GM21526 (cell line): ENCODE measurements around the gene CR2.
"Not testable (repeated sequence)": the region's sequence is repeated elsewhere in the genome, so short reads cannot be mapped to it uniquely, and the experiment has no call there.

Experiments
- ATAC-seq: cut with Tn5 transposase; IDR thresholded peaks from one replicate; pipeline ENCODE4 v1.9.1; 2021; ENCODE audit warnings: moderate library complexity; ENCODE audit not compliant: unreplicated experiment, low FRiP score

Gene CR2

DNA sequence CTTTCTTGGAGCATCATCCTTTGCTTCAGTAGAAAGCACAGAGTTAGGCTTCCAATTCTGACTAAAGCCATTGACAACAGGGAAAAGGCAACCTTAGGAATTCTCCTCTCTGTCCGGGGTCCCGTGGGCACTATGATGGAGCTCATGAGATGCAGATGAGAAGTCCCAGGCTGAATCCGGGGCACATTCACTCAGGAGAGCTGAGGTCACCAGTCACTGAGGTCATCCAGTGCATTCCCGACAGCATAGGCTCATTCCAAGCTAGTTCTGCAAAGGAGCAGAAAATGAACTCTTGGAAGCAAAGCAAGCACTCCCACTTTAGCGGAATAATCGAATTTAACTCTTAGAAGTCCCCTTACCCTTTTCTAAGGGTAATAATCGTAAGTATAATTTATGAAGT is 48.6 kb downstream of the CR2 start:
- ATAC-seq = no peak

DNA sequence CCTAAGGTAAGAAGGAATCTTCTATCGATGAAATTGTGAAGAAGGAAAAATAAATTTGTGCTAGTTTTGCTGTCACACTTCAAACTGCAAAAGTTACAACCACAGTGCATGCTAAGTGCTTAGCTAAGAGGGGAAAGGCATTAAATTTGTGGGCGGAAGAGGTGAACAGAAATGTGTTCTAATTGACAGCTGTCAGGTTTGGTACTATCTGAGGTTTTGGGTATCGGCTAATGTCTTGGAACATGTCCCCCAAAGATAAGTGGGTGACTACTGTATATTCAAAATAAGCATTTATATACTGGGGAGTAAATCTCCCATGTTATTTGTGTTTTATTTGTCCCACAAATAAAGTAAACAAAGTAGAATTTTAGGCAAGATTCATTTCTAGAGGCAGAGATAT is 49.8 kb downstream of the CR2 start:
- no peak for ATAC-seq

DNA sequence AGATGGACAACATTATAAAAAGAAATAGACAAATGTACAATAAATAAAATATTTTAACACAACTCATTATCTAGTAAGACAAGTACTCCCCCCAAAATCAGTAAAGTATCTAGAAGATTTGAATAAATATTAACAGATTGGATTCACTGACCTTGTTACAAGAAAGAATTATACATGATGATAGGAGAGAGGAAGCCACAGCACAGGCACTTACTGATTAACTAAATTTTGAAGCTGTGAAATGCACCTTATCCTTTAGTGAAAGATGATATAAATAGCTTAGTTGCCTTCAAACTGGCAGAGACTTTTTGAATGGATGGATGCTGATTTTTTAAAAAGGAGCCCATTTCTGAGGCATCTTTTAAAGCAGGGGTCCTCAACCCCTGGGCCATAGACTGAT is 50.3 kb downstream of the CR2 start:
- ATAC-seq = no peak

- no peak for ATAC-seq
Measured at GRCh38 chr1:207510444-207510843, 56.3 kb downstream of the CR2 start.

DNA sequence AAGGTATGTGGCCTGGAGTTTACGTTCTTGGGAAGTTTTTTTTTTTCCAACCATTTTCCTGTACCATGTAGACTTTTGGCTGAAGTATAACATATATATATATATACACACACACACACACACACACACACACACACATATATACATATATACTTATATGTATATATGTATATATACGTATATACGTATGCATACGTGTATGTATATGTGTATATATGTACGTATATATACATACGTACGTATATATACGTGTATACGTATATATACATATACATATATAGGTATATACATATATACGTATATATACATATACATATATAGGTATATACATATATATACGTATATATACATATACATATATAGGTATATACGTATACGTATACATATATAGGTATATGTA is 60.8 kb downstream of the CR2 start:
- no peak for ATAC-seq

DNA sequence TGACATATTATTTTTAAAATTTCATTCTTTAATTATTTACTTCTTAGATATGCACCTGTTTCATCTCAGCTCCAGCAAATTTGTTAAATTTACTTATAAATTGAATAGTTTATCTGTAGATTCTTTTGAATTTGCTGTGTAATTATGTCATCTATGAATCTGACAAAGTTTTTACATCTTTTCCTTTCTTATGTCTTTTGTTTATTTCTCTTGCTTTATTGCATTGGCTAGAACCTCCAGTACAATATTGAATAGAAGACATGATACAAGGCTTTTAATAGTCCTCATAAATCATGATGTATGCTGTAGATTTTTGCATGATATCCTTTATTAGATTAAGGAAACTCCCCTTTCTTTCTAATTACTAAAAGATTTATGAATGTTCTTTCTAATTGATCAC is 62.6 kb downstream of the CR2 start:
- no peak for ATAC-seq

- no peak for ATAC-seq
Measured at GRCh38 chr1:207518608-207519236, 64.6 kb downstream of the CR2 start.

DNA sequence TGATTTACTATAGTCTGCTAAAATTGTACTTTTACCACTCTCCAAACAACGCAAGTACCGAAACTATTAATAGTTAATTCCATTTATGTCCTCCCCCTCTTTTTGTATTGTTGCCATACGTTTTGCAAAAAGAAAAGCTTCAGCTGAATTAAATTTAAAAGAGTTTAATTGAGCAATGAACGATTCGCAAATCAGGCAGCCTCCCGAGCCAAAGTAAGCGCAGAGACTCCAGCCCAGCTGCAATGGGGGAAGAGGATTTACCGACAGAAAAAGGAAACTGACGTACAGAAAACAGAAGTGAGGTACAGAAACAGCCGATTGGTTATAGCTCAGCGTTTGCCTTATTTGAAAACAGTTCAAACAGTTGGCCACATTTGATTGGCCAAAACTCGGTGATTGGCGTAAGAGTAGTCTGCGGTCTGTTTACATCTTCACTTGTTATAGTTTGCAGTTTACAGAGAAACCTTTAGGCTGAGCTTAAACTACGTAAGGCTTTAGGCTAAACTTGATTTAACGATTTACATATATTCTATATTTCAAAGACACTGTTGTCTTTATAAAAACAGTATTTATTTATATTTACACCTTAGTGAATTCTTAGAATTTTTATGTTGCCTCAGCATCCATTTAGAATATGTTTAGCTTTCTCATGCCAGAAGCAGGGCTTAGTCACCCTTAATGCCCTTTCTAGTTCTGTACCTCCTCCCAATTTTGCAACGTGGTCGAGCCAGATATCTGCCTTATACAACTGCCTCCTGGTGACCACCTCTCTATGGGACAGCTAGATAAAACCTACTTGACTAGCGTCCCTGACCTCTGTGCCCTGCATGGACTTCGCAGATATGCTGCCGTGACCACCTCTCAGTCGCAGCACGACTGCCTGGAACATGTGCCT is 65.6 kb downstream of the CR2 start:
- ATAC-seq = no peak

DNA sequence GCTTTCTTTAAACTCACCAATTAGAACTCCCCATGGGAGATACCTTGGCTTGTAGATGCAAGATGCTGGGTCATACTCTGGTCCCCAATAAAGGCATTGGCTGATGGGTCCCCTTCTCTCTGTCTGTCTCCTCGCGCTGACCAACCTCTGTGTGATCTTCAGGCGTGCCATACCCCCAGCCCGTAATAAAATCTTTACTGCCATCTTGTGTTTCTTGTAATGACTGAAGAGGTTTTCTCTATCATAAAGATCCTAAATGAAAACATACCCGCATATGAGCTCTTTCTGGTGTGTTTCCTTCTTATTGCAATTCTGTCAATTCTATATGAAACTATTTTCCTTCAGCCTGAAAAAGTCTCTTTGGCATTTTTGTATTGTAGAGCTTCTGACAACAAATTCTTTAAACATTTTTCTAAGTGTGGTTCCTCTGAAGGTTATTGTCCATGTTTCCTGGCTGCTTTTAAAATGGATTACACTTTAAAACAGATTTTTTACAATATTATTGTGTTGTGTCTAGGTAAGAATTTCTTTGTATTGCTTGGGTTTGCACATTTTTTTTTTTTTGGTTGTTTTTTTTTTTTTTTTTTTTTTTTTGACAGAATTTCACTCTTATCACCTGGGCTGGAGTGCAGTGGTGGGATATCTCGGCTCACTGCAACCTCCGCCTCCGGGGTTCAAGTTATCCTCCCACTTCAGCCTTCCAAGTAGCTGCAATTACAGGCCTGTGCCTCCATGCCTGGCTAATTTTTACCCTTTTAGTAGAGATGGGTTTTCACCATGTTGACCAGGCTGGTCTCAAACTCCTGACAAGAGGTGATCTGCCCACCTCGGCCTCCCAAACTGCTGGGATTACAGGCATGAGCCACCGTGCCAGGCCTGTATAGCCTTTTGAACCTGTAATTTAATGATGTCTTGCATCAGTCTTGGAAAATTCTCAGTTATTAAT is 66.5 kb downstream of the CR2 start:
- not testable (repeated sequence) for ATAC-seq

DNA sequence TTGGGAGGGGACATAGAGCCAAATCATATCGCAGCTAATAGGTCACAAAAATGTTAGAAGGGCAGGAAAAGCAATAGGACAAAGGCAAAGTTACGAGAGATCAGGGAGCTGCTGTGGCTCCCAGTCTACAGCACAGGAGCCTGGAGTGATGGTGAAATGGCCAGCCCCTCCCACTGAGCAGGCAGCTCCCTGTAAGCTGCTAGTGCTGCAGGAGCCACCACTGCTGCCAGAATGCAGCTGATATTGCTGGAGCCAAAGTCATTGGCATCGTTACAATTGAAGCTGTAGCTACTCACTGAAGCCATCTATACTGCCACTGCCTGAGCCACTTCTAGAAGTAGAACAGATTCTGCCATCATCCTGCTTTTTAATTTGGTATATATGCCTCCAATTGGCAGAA is 71.1 kb downstream of the CR2 start:
- ATAC-seq = not testable (repeated sequence)

GRCh38 chr1:207528401-207528800 is 74.3 kb downstream of the CR2 start:
- ATAC-seq = not testable (repeated sequence)

DNA sequence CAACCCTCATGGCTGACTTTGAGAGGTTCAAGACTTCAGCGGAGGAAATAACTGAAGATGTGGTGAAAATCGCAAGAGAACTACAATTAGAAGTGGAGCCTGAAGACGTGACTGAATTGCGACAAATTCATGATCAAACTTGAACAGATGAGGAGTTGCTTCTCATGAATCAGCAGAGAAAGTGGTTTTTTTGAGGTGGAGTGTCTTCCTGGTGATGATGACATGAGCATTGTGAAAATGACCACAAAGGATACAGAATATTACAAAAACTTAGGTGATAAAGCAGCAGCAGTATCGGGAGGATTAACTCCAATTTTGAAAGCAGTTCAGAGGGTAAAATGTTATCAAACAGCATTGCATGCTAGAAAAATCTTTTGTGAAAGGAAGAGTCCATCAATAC is 82.1 kb downstream of the CR2 start:
- ATAC-seq = not testable (repeated sequence)
